ENCODE results near the gene PHAF1. TPM values are rescaled to one million over a fixed set of nuclear protein-coding genes. Genes with fewer than 3 reads are reported as not detected.

Gene PHAF1
- total RNA-seq, 1 experiment from 2014 or later = 19.2 TPM

- Histone ChIP-seq H4K20me1 (ENCODE audit: insufficient read depth) (no peaks in the 10 kb centered on the region), H3K79me2 (ENCODE audit: insufficient read depth, low read length) (peaks cover 11% of the 10 kb centered on the region), H3K36me3 (ENCODE audit: control insufficient read depth in 1 of 2, insufficient read depth in 2 of 2, low read length in 2 of 2) (0 out of 4 replicates have a peak, but pooled peaks cover 0 to 3% of the 10 kb centered on the region in 2 experiments), H3K27ac (ENCODE audit: low read depth, low read length) (peak overlapping the region; percentile 95; the same call in 1 of the 2 replicates), H3K4me2 (ENCODE audit: low read length) (no peak overlapping the region), H3K4me3 (replicated peaks in 1 of 2; ENCODE audit: low read depth in 1 of 2, low read length in 2 of 2) (no peak overlapping the region), H3K9me2 (ENCODE audit: insufficient read depth) (no peaks in the 10 kb centered on the region), H2AFZ (ENCODE audit: low read depth, low read length, poor library complexity, severe bottlenecking) (no peak overlapping the region), H3K4me1 (ENCODE audit: control insufficient read depth in 1 of 2, insufficient read depth in 2 of 2, low read length in 2 of 2) (peaks cover 40 to 69% of the 10 kb centered on the region in 2 experiments), H3K9me3 (ENCODE audit: control insufficient read depth in 1 of 2, insufficient read depth in 1 of 2, low read depth in 1 of 2, low read length in 2 of 2) (no peaks in the 10 kb centered on the region), H3K9ac (ENCODE audit: low read length) (no peak overlapping the region), H3K27me3 (ENCODE audit: insufficient read depth, low read length) (no peaks in the 10 kb centered on the region)
- POLR2A ChIA-PET = no interaction called here
- TF ChIP-seq SP1 (IDR thresholded peaks at IDR 0.05; ENCODE audit: low read depth) = no peak
- TF ChIP-seq ATF3 (IDR thresholded peaks at IDR 0.05) = no peak
- TF ChIP-seq POLR2AphosphoS5 (IDR thresholded peaks at IDR 0.05; ENCODE audit: low read depth, low read length) = no peak
- TF ChIP-seq ELF1 (IDR thresholded peaks at IDR 0.05; ENCODE audit: borderline replicate concordance, low read depth) = no peak
- TF ChIP-seq ZFX (IDR thresholded peaks at IDR 0.05) = no peak
- no peak for TF ChIP-seq EZH2 (IDR thresholded peaks at IDR 0.05)
- TF ChIP-seq CBX3 (IDR thresholded peaks at IDR 0.05; ENCODE audit: low read depth) = no peak
- BruUV-seq (replicated peaks) = no TSS peak
- CTCF ChIA-PET = interaction anchor here (1.0 to 3.4 kb wide), 3 partner anchors 12 to 159 kb away, joined by 3 to 14 read pairs (median 3); partner anchors contain the start of genes E2F4 and ELMO3
- RAD21 ChIA-PET (ENCODE audit: low non-redundant PET in 1 of 2, low total read pairs in 2 of 2, uncharacterized antibody in 2 of 2, unreplicated experiment in 2 of 2) = no interaction called here
- intact Hi-C loops (cut with micrococcal nuclease) = no loop called here
- DNase-seq (ENCODE audit: low read depth, low spot score) = no peak
- no peak for ATAC-seq
Observed at GRCh38 chr16:67180166-67180565, 70.4 kb downstream of the PHAF1 start.

- Histone ChIP-seq H3K9ac (ENCODE audit: low read length) (no peak overlapping the region), H3K4me2 (ENCODE audit: low read length) (no peak overlapping the region; the same call in 1 of the 2 replicates), H3K36me3 (ENCODE audit: control insufficient read depth in 1 of 2, insufficient read depth in 2 of 2, low read length in 2 of 2) (no peaks in the 10 kb centered on the region), H2AFZ (ENCODE audit: low read depth, low read length, poor library complexity, severe bottlenecking) (no peak overlapping the region), H3K4me3 (replicated peaks in 1 of 2; ENCODE audit: low read depth in 1 of 2, low read length in 2 of 2) (no peak overlapping the region), H3K9me3 (ENCODE audit: control insufficient read depth in 1 of 2, insufficient read depth in 1 of 2, low read depth in 1 of 2, low read length in 2 of 2) (no peaks in the 10 kb centered on the region), H3K4me1 (ENCODE audit: control insufficient read depth in 1 of 2, insufficient read depth in 2 of 2, low read length in 2 of 2) (peaks cover 33 to 71% of the 10 kb centered on the region in 2 experiments), H3K9me2 (ENCODE audit: insufficient read depth) (no peaks in the 10 kb centered on the region), H3K27me3 (ENCODE audit: insufficient read depth, low read length) (no peaks in the 10 kb centered on the region), H3K79me2 (ENCODE audit: insufficient read depth, low read length) (peaks cover 11% of the 10 kb centered on the region), H3K27ac (ENCODE audit: low read depth, low read length) (no peak overlapping the region), H4K20me1 (ENCODE audit: insufficient read depth) (no peaks in the 10 kb centered on the region)
- ChIA-PET RAD21 (ENCODE audit: low non-redundant PET in 1 of 2, low total read pairs in 2 of 2, uncharacterized antibody in 2 of 2, unreplicated experiment in 2 of 2) (no interaction called here), POLR2A (no interaction called here), CTCF (interaction anchor here (0.7 kb wide), 1 partner anchor 155 kb away, joined by 3 read pairs; no protein-coding TSS in a partner anchor)
- no TSS peak for BruUV-seq (replicated peaks)
- TF ChIP-seq FOSL1 (IDR thresholded peaks at IDR 0.05; ENCODE audit: low read depth) = no peak
- TF ChIP-seq POLR2AphosphoS5 (IDR thresholded peaks at IDR 0.05; ENCODE audit: low read depth, low read length) = no peak
- no peak for TF ChIP-seq ZFX (IDR thresholded peaks at IDR 0.05)
- no peak for TF ChIP-seq YY1 (IDR thresholded peaks at IDR 0.05; ENCODE audit: extremely low read depth, insufficient replicate concordance, low read depth, low read length)
- TF ChIP-seq RAD21 (IDR thresholded peaks at IDR 0.05; ENCODE audit: low read depth) = no peak
- no peak for TF ChIP-seq CTCF (IDR thresholded peaks at IDR 0.05 in 2 of 3, conservative IDR thresholded peaks at IDR 0.05 in 1 of 3; ENCODE audit: borderline replicate concordance in 1 of 3, insufficient read depth in 1 of 3, low read depth in 2 of 3, low read length in 2 of 3)
- TF ChIP-seq ZBTB33 (IDR thresholded peaks at IDR 0.05; ENCODE audit: extremely low read depth, insufficient replicate concordance, low read length) = no peak
- TF ChIP-seq ATF3 (IDR thresholded peaks at IDR 0.05) = no peak
- no peak for TF ChIP-seq JUND (IDR thresholded peaks at IDR 0.05)
- TF ChIP-seq ELF1 (IDR thresholded peaks at IDR 0.05; ENCODE audit: borderline replicate concordance, low read depth) = no peak
- TF ChIP-seq CEBPB (IDR thresholded peaks at IDR 0.05; ENCODE audit: low read depth) = no peak
- TF ChIP-seq EGR1 (IDR thresholded peaks at IDR 0.05; ENCODE audit: low read depth) = no peak
- TF ChIP-seq EZH2phosphoT487 (IDR thresholded peaks at IDR 0.05; ENCODE audit: borderline replicate concordance) = no peak
- intact Hi-C loops (cut with micrococcal nuclease) = no loop called here
- no peak for DNase-seq (ENCODE audit: low read depth, low spot score)
- no peak for ATAC-seq
Observed at GRCh38 chr16:67181346-67181745, 71.6 kb downstream of the PHAF1 start.
